Pancreas (tissue), 10 donors: Measurements from ENCODE around the gene RAB24. TPM values are rescaled to one million over a fixed set of nuclear protein-coding genes. Genes with fewer than 3 reads are reported as not detected.
A peak's percentile ranks its signal among the peaks of the same experiment; 100 is the strongest.

Experiments
- ATAC-seq, 4 donors: fragments of 200-7000 bp; cut with Tn5 transposase; one replicate each; pipeline versions ENCODE4 v1.8.0 to v1.9.1; 2020; ENCODE audit warnings: mild to moderate bottlenecking in 4 of 4, moderate library complexity in 4 of 4
- DNase-seq, 6 donors: peaks; one replicate each; pipeline ENCODE4 v3.0.0-alpha.2; 2020
- FAIRE-seq: peaks from 2 replicates; lab custom pipeline; 2012; peaks lifted over from hg19 to GRCh38; lab: Jason Lieb, UNC
- H3K27ac ChIP-seq, 4 donors: fragments of 200-600 bp; sonication (generic); 1 replicate in 3 of 4; 2 replicates in 1 of 4; pipeline versions ENCODE4 v1.5.0 to v1.8.0; 2020
- H3K27me3 ChIP-seq, 4 donors: fragments of 200-600 bp; one replicate each; pipeline ENCODE4 v1.8.0; 2021
- H3K36me3 ChIP-seq, 3 donors: fragments of 200-600 bp; sonication (generic) in 1 of 3; one replicate each; pipeline versions ENCODE4 v1.5.0 to v1.8.0; 2020 to 2021
- H3K4me1 ChIP-seq, 3 donors: fragments of 200-600 bp; one replicate each; pipeline ENCODE4 v1.8.0; 2021
- H3K4me3 ChIP-seq, 4 donors: fragments of 200-600 bp; sonication (generic) in 2 of 4; one replicate each; pipeline versions ENCODE4 v1.5.0 to v1.8.0; 2020 to 2021
- H3K9me3 ChIP-seq, 4 donors: fragments of 200-600 bp; one replicate each; pipeline ENCODE4 v1.8.0; 2021
- CTCF ChIP-seq, 4 donors: fragments of 200-600 bp; sonication (generic) in 3 of 4; IDR thresholded peaks; one replicate each; pipeline versions ENCODE4 v1.5.0 to v1.8.0; 2021; ENCODE audit warnings: antibody characterized with exemption in 4 of 4
- whole genome bisulfite sequencing, 2 donors: extraction: QIAGEN DNeasy Blood & Tissue Kit; methylation state at CpG; one replicate each; pipeline ENCODE4 v1.1.7; 2013; 5-methylcytosine and 5-hydroxymethylcytosine counted together
- intact Hi-C, 3 donors: fragments of 100-400 bp; cut with DNase I; formaldehyde crosslinking; loops; one replicate each; pipeline versions ENCODE4 v1.11.1 to v1.14.2; 2022
- polyA plus RNA-seq, 2 donors: library from polyadenylated mRNA; stranded (reverse); fragments of 200-250 nt; gene quantifications; one replicate each; pipeline ENCODE4 v1.2.3, GENCODE V29; 2013
- total RNA-seq, 6 donors: library from RNA; stranded (reverse); fragmentation: NEBNext Ultra II Directional in 4 of 6; extraction: Animal tissue kit (Norgen Biotek cat#: 25700) in 4 of 6; gene quantifications; one replicate each; pipeline versions ENCODE4 v1.2.1 to v1.2.4, GENCODE V29; 2021 to 2023
- donor health status: healthy with polysubstance abuse.
- donor health status: DM: no; HTN: no; CAD: no; lungs with moderate emphysema.
- donor health status: DM: no; HTN: no; CAD: no.
- donor health status: control.
- donor health status: control.
- donor health status: Bipolar disorder and iron deficiency.
- donor health status: DM: yes; HTN: yes; CAD: no.
- donor health status: DM: no; HTN: no; CAD: no.
- donor health status: DM: no; HTN: no; CAD: no.
- donor health status: DM: yes; HTN: yes; CAD: no.

The RAB24 gene
- total and polyA plus RNA-seq, 8 donors = 34.5 to 160 (median 38.6) TPM

GRCh38 chr5:177349762-177350161 is 46.2 kb upstream of the RAB24 start:
- ATAC-seq = no peak
- intact Hi-C loops = no loop called here
- H3K4me3 ChIP-seq = peak overlapping the region in 3 of 4 donors; percentile 67 to 83 (median 83)

GRCh38 chr5:177349362-177349647 is 45.8 kb upstream of the RAB24 start:
- H3K27me3 ChIP-seq = no peaks in the 10 kb centered on the region
- no peak for TF ChIP-seq CTCF (IDR thresholded peaks at IDR 0.05)
- WGBS, 2 donors = 28 to 38% methylated on average over 3 of the region's 3 CpGs
- H3K9me3 ChIP-seq = no peaks in the 10 kb centered on the region
- ATAC-seq = no peak
- H3K4me1 ChIP-seq = peaks cover 8 to 39% (median 12%) of the 10 kb centered on the region in 3 donors
- FAIRE-seq = no peak
- H3K36me3 ChIP-seq = no peaks in the 10 kb centered on the region
- no peak overlapping the region for H3K27ac ChIP-seq
- DNase-seq = no peak
- peak overlapping the region in 2 of 4 donors; percentile 67 to 83 for H3K4me3 ChIP-seq
- intact Hi-C loops = no loop called here

More at GRCh38 chr5:177349762-177350161, 46.2 kb upstream of the RAB24 start:
- FAIRE-seq (no peak), DNase-seq (peak in 1 of 6 donors; percentile 7)
- no peaks in the 10 kb centered on the region for H3K36me3 ChIP-seq
- TF ChIP-seq CTCF (IDR thresholded peaks at IDR 0.05) = no peak
- no peaks in the 10 kb centered on the region for H3K9me3 ChIP-seq
- H3K4me1 ChIP-seq = peaks cover 8 to 39% (median 12%) of the 10 kb centered on the region in 3 donors
- WGBS, 2 donors = 39% methylated on average over 5 of the region's 5 CpGs
- H3K27me3 ChIP-seq = no peaks in the 10 kb centered on the region
- H3K27ac ChIP-seq = no peak overlapping the region

GRCh38 chr5:177347699-177348098 is 44.2 kb upstream of the RAB24 start:
- Histone ChIP-seq H3K36me3 (no peaks in the 10 kb centered on the region), H3K27ac (no peak overlapping the region), H3K9me3 (no peaks in the 10 kb centered on the region), H3K27me3 (no peaks in the 10 kb centered on the region), H3K4me1 (peaks cover 8 to 39% (median 12%) of the 10 kb centered on the region in 3 donors), H3K4me3 (no peak overlapping the region)
- TF ChIP-seq CTCF (IDR thresholded peaks at IDR 0.05) = no peak
- FAIRE-seq (no peak), DNase-seq (peak in 1 of 6 donors; percentile 3), ATAC-seq (no peak)
- intact Hi-C loops = no loop called here
- WGBS, 2 donors = 57 to 66% methylated on average over 4 of the region's 4 CpGs

GRCh38 chr5:177346820-177347219 is 43.3 kb upstream of the RAB24 start:
- 36 to 41% methylated on average over 4 of the region's 4 CpGs for WGBS, 2 donors
- Histone ChIP-seq H3K9me3 (no peaks in the 10 kb centered on the region), H3K36me3 (no peaks in the 10 kb centered on the region), H3K27ac (no peak overlapping the region), H3K4me3 (no peak overlapping the region), H3K27me3 (no peaks in the 10 kb centered on the region), H3K4me1 (peaks cover 8 to 39% (median 12%) of the 10 kb centered on the region in 3 donors)
- DNase-seq = peak in 1 of 6 donors; percentile 1
- intact Hi-C loops = no loop called here
- ATAC-seq = no peak
- no peak for FAIRE-seq
- no peak for TF ChIP-seq CTCF (IDR thresholded peaks at IDR 0.05)

GRCh38 chr5:177344891-177345290 is 41.4 kb upstream of the RAB24 start:
- Histone ChIP-seq H3K27ac (no peak overlapping the region), H3K9me3 (no peaks in the 10 kb centered on the region), H3K4me1 (peaks cover 8 to 31% (median 12%) of the 10 kb centered on the region in 3 donors), H3K4me3 (no peak overlapping the region), H3K36me3 (peaks cover 0 to 5% (median 0%) of the 10 kb centered on the region in 3 donors), H3K27me3 (no peaks in the 10 kb centered on the region)
- intact Hi-C loops = loop anchor here in 1 of 3 donors (2.0 kb wide), 1 partner anchor 16 kb away; no protein-coding TSS in a partner anchor
- no peak for FAIRE-seq
- WGBS, 2 donors = 89 to 91% methylated on average over 6 of the region's 6 CpGs
- DNase-seq = peak in 1 of 6 donors; percentile 8
- no peak for TF ChIP-seq CTCF (IDR thresholded peaks at IDR 0.05)
- ATAC-seq = no peak
